HEK293T (cell line): ENCODE results near the gene SLC25A36.

Experiments
- ARNT ChIP-seq: fragments of 450-650 bp; IDR thresholded peaks from 2 replicates; pipeline ENCODE4 v1.6.1; 2017; ENCODE audit warnings: mild to moderate bottlenecking
- BHLHE40 ChIP-seq: fragments of 450-650 bp; IDR thresholded peaks from 2 replicates; pipeline ENCODE4 v1.6.1; 2016; ENCODE audit warnings: mild to moderate bottlenecking, moderate library complexity, borderline replicate concordance
- CTBP1 ChIP-seq: fragments of 450-650 bp; IDR thresholded peaks from 2 replicates; pipeline ENCODE4 v1.6.1; 2016; ENCODE audit warnings: borderline replicate concordance
- ELF4 ChIP-seq: fragments of 450-650 bp; IDR thresholded peaks from 2 replicates; pipeline ENCODE4 v1.6.1; 2017; ENCODE audit warnings: antibody characterized with exemption
- FOXA1 ChIP-seq: fragments of 450-650 bp; IDR thresholded peaks from 2 replicates; pipeline ENCODE4 v1.6.1; 2016; ENCODE audit warnings: mild to moderate bottlenecking
- FOXK2 ChIP-seq: fragments of 450-650 bp; IDR thresholded peaks from 2 replicates; pipeline ENCODE4 v1.6.1; 2016; ENCODE audit warnings: mild to moderate bottlenecking
- FOXM1 ChIP-seq: fragments of 450-650 bp; IDR thresholded peaks from 2 replicates; pipeline ENCODE4 v1.6.1; 2017; ENCODE audit warnings: mild to moderate bottlenecking, borderline replicate concordance
- HDGF ChIP-seq: fragments of 450-650 bp; IDR thresholded peaks from 2 replicates; pipeline ENCODE4 v1.6.1; 2017; ENCODE audit warnings: antibody characterized with exemption, borderline replicate concordance
- LEF1 ChIP-seq: fragments of 450-650 bp; IDR thresholded peaks from 2 replicates; pipeline ENCODE4 v1.6.1; 2017; ENCODE audit warnings: mild to moderate bottlenecking, borderline replicate concordance
- NFRKB ChIP-seq: fragments of 450-650 bp; IDR thresholded peaks from 2 replicates; pipeline ENCODE4 v1.6.1; 2016; ENCODE audit warnings: mild to moderate bottlenecking, moderate library complexity
- SP1 ChIP-seq: fragments of 450-650 bp; IDR thresholded peaks from 2 replicates; pipeline ENCODE4 v1.6.1; 2017
- SUZ12 ChIP-seq: fragments of 450-650 bp; IDR thresholded peaks from 2 replicates; pipeline ENCODE4 v1.6.1; 2016; ENCODE audit warnings: mild to moderate bottlenecking
- TARDBP ChIP-seq: fragments of 450-650 bp; IDR thresholded peaks from 2 replicates; pipeline ENCODE4 v1.6.1; 2016
- TF ChIP-seq, protein P1 (sequence below): fragments of 450-650 bp; IDR thresholded peaks from 2 replicates; pipeline ENCODE4 v1.6.1; 2016

DNA sequence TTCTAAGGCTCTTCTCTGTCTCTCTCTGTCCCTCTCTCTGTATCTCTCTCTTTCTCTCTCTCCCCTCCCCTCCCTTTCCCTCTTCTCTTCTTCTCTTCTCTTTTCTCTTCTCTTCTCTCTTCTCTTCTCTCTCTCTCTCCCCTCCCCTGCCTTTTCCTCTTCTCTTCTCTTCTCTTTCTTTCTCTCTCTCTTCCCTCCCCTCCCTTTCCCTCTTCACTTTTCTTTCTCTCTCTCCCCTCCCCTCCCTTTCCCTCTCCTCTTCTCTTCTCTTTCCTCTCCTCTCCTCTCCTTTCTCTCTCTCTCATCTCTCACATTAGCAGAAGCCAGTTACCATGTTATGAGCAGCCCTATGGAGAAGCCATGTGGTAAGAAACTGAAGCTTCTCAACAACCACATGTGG lies 25.0 kb upstream of the SLC25A36 start:
- TF ChIP-seq ARNT (no peak), CTBP1 (no peak), SP1 (no peak), FOXK2 (no peak), SUZ12 (no peak), FOXM1 (no peak), BHLHE40 (no peak), HDGF (no peak), LEF1 (no peak), ELF4 (no peak), FOXA1 (no peak), TARDBP (no peak), NFRKB (no peak)
- TF ChIP-seq, protein P1, sequence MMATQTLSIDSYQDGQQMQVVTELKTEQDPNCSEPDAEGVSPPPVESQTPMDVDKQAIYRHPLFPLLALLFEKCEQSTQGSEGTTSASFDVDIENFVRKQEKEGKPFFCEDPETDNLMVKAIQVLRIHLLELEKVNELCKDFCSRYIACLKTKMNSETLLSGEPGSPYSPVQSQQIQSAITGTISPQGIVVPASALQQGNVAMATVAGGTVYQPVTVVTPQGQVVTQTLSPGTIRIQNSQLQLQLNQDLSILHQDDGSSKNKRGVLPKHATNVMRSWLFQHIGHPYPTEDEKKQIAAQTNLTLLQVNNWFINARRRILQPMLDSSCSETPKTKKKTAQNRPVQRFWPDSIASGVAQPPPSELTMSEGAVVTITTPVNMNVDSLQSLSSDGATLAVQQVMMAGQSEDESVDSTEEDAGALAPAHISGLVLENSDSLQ = no peak
